GM15510 (cell line): ENCODE results near the gene ADPRHL1.

ENCODE experiments used
- POLR2A ChIP-seq: IDR thresholded peaks from 3 replicates; pipeline ENCODE4 v1.6.1; 2011; ENCODE audit warnings: borderline replicate concordance; ENCODE audit not compliant: insufficient read length; ENCODE audit errors: extremely low read depth

ADPRHL1 gene

DNA sequence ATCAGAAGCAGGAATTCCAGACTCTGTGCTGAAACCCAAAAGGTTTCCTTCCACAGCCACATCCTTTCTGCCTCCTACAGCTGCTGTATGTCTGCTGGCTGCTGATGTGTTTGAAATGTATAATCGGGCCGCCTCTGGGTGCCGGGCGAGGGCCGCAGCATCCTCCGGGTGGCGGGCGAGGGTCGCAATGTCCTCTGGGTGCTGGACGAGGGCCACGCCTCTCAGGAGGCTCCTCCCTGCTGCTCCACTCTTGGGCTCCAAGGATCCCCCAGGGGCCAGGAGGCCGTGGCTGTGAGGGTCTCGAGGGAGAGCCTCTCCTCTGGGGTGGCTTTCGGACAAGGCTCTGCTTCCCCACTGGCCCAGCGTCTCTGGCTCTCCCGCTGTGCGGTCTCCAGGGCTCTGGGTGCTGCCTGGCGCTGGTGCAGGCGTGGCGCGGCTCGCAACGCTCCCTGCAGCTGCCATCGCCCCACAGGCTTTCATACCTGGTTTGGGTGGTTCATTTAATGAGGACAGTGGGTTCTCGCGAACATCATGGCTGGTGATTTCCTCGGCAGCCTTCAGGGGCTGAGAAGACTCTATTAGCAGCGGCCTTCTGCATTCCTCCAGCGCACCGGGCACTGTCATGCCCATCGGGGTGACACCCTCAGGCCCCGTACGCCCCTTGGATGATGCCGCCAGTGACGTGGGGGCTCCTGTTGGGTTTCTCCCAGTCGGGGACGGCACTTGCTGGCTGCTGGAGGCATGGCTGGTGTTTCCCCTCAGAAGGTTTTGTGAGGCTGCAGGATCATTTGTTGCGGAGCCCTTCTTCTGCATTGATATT lies 47.6 kb downstream of the ADPRHL1 start:
- TF ChIP-seq POLR2A, result no peak

DNA sequence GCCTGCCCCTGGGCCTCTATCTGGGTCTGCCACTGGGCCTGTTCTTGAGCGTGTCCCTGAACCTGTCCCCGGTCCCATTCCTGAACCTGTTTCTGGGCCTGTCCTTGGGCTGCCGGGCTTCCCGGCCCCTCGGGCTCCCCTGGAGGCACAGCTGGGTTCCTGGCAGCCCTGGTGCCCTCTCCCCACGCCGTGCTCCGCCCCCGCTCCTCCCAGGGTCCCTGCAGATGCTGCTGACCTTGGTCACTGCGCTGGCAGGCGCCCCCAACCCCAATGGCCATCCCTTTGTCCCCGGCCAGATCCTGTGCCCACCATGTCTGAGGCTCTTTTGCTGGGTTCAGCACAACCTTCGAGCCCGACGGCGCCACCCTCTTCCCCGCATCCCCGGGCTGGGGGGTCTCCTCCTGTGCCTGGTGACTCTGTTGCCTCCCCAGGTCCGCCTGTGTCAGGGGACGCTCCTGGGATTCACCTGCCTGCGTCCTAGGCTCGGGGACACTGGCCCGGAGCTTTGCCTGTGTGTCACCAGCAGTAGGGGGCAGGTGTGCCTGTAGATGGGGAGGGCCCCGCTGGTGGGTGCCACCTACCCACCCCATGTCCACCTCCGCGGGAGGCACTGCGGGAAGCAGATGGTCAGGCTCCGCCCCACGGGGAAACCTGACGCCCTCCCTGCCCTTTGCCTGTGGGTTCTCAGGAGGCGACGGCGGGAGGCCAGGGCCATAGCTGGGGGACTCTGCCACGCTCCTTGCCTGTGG lies 48.4 kb downstream of the ADPRHL1 start:
- no peak for TF ChIP-seq POLR2A

DNA sequence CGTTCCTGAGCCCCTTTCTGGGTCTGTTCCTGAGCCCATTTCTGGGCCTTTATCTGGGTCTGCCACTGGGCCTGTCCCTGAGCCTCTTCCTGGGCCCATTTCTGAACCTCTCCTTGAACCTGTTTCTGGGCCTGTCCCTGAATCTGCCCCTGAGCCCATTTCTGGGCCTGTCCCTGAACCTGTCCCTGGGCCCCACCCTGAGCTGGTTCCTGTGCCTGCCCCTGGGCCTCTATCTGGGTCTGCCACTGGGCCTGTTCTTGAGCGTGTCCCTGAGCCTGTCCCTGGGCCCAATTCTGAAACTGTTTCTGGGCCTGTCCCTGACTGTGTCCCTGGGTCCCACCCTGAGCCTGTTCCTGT lies 48.9 kb downstream of the ADPRHL1 start:
- TF ChIP-seq POLR2A, result no peak

DNA sequence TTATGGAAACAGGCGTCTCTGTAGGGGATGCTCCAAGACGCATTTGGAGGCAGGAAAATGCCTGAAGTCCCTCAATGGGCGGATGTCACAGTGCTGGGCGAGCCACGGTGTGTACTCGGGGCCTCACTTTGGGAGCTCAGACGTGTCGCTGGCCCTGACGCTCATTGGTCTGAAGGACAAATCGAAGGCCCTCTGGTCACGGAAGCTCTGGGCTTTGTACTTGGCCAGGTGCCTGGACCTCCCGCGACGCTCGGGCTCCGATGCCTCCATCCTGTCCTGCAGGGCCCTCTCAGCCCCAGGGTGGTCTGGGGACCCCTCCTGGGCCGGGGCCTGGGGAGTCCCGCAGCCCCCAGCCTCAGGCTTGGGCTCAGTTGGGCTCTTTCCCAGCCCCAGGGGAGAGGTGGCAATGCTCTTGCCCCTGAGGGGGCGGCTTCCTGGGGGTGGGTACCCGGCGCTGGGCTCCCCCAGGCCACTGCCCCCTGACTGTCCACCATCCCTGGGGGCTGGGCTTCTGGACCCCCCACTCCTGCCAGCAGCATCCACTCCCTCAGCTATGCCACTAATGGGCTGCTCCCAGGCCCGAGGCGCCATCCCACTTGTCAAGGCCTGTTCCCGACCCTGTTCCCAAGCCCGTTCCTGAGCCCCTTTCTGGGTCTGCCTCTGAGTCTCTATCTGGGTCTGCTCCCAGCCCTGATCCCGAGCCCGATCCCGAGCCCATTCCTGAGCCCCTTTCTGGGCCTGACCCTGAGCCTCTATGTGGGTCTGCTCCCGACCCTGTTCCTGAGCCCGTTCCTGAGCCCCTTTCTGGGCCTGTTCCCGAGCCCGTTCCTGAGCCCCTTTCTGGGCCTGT lies 49.8 kb downstream of the ADPRHL1 start:
- TF ChIP-seq POLR2A, result no peak

DNA sequence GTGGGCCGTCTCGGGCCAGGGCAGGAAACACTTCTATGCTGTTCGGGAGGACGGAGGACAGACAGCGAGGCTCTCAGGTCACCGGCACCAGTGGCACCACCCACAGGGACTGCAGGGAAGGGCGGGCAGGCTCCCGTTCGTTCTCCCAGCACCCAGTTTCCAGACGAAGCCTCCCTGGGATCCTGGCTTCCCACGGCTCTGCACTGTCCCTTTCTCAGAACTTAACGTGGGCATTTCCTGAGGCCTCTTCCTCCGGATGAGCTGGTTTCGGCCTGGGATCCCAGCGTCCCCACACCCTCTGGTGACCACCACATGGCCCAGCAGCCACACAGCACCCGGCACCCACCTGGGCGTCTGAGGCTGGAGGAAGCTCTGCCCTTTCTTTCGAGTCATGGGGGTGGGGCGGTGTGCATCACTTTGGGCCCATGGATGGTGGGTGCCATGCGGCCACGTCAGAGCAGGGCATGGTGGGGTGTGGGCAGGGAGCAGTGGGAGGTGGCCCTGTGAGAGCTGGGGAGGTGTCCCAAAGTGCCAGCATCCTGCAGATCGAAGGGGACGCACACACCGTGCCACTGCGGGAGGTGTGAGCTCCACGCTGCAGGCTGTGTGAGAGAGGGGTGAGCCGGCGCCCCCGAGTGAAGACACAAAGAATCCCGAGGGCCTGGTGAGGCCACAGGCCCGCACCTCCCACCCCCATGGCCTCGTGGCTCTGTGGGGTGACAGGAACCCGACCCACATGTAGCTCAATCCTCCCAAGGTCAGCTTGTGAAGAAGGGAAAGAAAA lies 50.6 kb downstream of the ADPRHL1 start:
- no peak for TF ChIP-seq POLR2A

DNA sequence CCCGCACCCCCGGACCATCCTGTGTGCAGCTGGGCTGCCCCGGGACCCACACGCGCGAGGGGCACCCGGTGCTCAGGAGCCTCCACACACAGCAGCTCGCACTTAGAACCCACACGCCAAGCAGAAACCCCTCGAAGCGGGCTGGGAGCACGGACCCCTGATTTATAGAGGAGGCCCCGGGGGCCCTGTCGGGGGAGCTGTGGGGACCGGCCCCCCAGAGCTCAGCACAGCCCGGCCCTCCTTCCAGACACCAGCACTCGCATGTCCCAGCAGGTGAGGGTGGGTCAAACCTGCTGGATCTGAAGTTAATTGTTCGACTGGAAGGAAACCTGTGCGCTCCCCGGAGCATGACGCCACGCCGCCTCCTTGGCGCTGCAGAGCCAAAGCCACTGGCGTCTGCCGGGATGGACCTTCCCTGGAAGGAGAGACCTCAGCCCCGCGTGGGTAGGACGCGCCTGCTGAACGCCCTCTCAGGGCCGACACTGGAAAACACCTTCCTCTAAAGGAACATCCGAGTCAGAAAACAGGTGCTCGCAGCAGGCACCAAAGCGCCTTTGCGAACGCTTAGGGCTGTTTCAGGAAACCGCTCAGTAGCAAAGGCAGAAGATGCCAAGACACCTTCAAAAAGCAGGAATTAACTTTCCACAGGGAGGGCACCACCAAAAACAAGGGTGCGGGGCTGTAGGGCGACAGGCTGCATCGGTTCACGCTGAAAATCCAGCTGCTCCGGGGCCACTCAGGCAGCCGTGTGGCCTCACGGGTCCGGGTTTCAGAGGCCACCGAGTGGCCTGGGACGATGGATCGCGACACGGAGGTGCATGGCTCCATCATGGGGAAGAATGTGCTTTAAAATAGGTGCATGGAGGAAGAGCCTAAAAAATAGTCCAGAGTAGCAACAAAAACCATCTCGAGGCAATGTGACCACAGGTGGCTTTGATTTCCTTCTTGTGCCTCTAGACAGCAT lies 51.6 kb downstream of the ADPRHL1 start:
- TF ChIP-seq POLR2A, result no peak

DNA sequence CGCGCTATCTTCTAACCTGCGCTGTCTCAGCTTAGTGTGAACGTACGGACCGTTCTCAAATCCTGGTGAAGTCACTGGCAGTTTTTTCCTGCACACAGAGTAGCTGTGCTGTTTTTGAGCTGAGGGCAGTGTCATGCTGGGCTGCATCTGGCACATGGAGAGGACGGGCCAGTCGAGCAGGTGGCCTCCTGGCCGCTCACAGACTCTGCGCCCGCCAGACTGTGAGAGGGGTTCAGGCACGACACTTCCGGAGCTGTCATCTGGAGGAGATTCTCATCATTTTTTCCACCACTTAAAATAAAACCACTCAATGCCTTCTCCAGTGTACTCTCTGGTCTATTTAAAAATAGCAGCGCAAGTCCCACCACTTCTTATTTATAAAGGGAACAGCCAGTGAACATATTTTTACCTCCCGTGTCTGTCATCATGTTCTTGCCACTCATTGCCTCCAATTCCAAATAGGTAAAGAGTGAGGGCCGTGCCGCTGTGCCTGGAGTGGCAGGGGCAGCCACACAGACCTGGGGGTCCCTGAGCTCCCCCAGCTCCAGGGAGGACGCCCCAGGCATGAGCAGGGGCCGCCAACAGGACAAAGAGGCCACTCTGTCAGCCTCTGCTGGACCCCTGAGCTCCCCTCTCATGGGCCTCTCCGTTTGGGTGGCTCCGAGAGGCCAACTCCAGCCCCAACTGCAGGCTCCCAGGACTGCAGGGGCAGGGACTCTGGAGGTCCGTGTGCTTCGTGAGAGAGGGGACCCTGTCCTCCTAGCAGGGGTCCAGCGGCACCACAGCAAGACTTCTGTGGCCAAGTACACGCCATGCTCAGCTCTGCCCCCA lies 52.5 kb downstream of the ADPRHL1 start:
- no peak for TF ChIP-seq POLR2A

DNA sequence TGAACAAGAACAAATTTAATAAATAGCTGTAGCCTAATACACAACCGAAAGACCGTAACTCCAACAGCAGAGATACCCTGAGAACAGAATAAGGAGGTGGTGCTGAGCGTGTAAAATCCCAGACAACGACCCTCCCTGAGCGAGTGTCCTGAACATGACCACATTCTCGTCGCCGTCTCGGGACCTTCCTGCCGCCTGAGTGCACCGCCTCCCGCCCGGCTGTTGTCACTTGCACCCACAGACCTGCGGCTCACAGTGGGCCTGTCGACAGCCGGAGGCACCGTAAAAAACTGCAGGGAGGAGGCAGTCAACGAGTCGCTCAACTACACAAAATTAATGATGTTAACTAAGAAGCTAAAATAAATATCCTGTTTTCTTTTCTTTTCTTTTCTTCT lies 53.5 kb downstream of the ADPRHL1 start:
- no peak for TF ChIP-seq POLR2A

DNA sequence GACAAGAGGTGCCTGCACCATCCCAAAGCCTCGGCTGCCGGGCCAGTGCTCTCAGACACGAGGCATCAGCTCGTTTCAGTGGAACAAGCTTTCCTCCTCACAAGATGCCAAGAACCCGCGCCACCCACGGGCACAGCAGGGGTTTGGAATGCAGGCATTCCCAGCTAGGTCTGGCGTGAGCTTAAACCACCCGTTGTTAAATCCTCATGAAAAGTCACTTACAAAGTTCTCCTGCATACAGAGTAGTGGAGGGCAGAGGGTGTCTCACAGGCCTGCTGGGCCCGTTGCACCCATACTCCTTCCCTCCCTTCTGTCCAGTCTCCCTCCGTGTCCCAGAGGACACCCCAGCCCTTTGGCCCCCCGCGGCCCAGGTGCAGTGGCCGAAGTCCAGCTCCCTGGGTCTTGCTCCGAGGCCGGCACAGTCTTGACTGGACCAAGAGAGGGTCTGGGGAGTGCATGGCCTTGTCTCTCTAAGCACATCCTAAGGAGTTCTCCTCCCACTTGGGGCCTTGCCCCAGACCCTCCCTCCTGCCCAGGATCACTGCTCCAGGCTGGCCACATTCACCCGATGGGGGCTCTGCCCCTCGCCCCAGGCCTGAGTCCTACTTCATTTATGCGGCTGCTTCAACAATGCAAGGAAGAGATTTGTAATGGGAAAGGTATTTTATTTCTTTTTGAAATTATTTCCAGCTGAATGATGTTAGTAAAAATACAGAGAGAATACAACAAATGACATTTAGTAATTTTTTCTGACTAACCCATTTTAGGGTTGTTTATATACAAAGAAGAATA lies 54.1 kb downstream of the ADPRHL1 start:
- no peak for TF ChIP-seq POLR2A

DNA sequence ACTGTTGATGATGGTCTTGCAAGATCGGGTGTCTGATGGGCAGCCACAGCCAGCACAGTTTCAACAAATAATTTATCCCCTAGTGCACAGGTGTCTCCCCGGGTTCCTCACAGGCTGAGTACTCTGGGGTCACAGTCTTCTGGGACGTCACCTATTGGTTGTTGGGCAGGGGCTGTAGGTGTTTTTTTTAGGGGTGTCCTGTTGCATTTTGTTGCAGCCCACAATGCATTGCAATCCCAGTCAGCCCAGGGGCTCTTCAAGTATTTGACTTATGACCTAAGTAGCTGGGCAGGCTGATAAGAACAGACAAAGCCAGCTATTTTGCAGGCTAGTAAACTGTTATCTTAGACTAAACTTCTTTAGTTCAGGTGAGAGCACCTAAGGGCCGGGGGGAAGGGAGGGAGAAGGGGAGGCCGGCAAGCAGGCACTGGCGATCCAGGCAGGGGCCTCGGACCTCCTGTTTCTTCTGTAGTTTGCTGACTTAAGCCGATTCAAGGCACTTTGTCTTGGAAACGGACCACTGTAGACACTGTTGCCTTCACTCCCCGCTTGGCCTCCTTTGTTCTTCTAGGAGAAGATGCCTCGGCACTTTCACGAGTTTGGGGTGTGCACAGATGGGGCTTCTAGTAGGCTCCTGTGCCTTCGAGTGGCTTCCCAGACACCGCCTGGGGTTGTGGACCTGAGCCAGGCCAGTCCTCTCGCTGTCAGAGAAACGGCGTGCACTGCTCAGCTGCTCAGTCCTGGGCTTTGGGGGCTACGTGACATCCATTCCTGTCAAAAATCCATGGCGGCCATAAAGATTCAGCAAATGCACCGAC lies 55.5 kb downstream of the ADPRHL1 start:
- TF ChIP-seq POLR2A, result no peak

DNA sequence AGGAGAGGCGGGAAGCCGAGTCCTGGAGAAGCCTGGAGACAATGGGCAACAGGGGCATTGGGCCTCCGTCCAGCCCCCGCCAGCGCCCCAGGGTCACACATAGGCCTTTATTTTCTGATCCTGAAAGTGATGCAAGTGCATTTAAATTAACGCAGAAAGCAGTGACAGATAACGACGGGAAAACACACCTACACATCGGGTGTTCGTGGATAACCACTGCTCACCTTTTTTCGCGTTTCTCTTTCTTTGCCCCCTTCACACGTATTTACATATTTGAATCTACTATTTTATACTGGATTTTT lies 59.0 kb downstream of the ADPRHL1 start:
- no peak for TF ChIP-seq POLR2A
